Gastrocnemius medialis (tissue), 4 donors: ENCODE data around the gene ZNF620. TPM values are rescaled to one million over a fixed set of nuclear protein-coding genes. Genes with fewer than 3 reads are reported as not detected.

Source experiments
- ATAC-seq, 2 donors: fragments of 150-250 bp; one replicate each; pipeline ENCODE4 v1.9.1; 2016
- DNase-seq, 2 donors: peaks; one replicate each; pipeline ENCODE4 v3.0.0-alpha.2; 2019
- H3K27ac ChIP-seq, 4 donors: fragments of 200-600 bp; sonication (generic); 1 replicate in 1 of 4; 2 replicates in 3 of 4; pipeline ENCODE4 v1.5.1; 2016 to 2018; ENCODE audit warnings: mild to moderate bottlenecking in 2 of 4, moderate library complexity in 1 of 4
- H3K27me3 ChIP-seq, 3 donors: fragments of 200-600 bp; sonication (generic) in 2 of 3; 1 replicate in 1 of 3; 2 replicates in 2 of 3; pipeline versions ENCODE4 v1.5.1 to v1.6.0; 2016 to 2019; ENCODE audit warnings: mild to moderate bottlenecking in 1 of 3, moderate library complexity in 1 of 3
- H3K36me3 ChIP-seq, 2 donors: fragments of 200-600 bp; sonication (generic) in 1 of 2; one replicate each; pipeline ENCODE4 v1.5.1; 2017 to 2018
- H3K4me1 ChIP-seq, 2 donors: fragments of 200-600 bp; sonication (generic) in 1 of 2; one replicate each; pipeline ENCODE4 v1.5.1; 2016 to 2017; ENCODE audit warnings: mild to moderate bottlenecking in 2 of 2
- H3K4me3 ChIP-seq, 4 donors: fragments of 200-600 bp; sonication (generic) in 3 of 4; 1 replicate in 1 of 4; 2 replicates in 3 of 4; pipeline ENCODE4 v1.5.1; 2016 to 2019; ENCODE audit warnings: mild to moderate bottlenecking in 2 of 4
- H3K9me3 ChIP-seq, 3 donors: fragments of 200-600 bp; sonication (generic) in 2 of 3; 1 replicate in 1 of 3; 2 replicates in 2 of 3; pipeline ENCODE4 v1.5.1; 2016 to 2019
- POLR2A ChIP-seq, 2 donors: fragments of 450-650 bp; IDR thresholded peaks; one replicate each; pipeline ENCODE4 v1.6.1; 2017; ENCODE audit warnings: antibody characterized with exemption in 2 of 2, mild to moderate bottlenecking in 2 of 2, moderate library complexity in 2 of 2
- in situ Hi-C, 4 donors: fragments of 200-750 bp; cut with MboI; loops; one replicate each; pipeline versions ENCODE4 v1.15.0 to v1.8.0; 2017; ENCODE audit warnings: low sequenced_read_pairs in 4 of 4
- intact Hi-C: fragments of 100-400 bp; cut with DNase I; formaldehyde crosslinking; loops from one replicate; pipeline ENCODE4 v1.15.1; 2023; ENCODE audit warnings: low total_unique reads
- total RNA-seq, 4 donors: library from RNA; depleted of rRNA; stranded (reverse); fragments of >200 nt; gene quantifications; one replicate each; pipeline versions ENCODE4 v1.1.0 to v1.2.3, GENCODE V29; 2016
- TF ChIP-seq, protein P1 (sequence below), 5 experiments: fragments of 450-650 bp in 3 of 5; fragments of 200-600 bp in 2 of 5; sonication (generic) in 2 of 5; IDR thresholded peaks in 4 of 5; conservative IDR thresholded peaks in 1 of 5; 1 replicate in 4 of 5; 2 replicates in 1 of 5; pipeline ENCODE4 v1.5.1; 2016 to 2019; ENCODE audit warnings: antibody characterized with exemption in 5 of 5, mild to moderate bottlenecking in 3 of 5, moderate library complexity in 3 of 5

The ZNF620 gene
- 1 to 10 TPM in 2 of 4 donors, under 1 TPM in 2; 0.33 to 4.2 (median 1.9) TPM for total RNA-seq

DNA sequence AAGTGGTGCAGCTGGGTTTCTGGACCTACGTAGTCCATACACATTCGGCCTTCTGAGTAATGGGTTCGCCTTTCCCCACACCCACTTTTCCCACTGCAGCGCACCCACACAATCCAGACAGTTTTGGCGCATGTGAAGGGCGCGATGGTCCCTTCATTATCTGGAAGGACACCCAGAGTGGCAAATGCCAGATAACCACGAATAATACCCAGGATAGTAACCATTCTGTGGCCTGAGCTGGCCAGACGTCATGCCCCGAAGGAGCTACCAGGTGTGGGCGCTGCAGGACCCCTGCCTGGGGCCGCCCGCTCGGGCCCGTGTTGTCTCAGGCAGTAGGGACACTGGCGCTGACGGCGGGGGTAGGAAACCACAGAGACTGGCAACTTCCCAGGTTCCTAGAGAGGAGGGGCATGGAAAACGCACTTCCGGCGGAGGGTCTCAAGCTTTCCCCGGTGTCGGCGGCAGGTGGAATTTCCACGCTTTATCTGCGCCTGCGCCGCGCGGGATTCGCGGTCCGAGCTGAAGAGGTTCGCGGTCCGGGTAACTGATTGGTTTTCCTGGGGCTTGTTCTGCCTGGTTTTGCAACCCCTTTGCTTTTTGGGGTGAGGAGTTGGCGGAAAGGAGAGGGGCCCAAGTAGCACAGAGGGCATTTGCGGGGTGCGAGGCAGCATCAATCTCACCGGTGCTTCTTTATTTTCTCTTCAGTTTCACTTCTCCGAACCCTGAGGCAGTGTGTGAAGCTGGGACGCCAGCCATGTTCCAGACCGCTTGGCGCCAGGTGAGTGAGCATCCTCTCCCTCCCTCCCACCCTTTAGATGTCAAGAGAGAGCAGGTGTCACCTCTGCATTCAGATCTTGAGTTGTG is at the start of gene ZNF620:
ZNF620 (plus strand) TSS at position 441 of the 864 bp plus-strand sequence; CDS start at position 755, 314 bp downstream.
- no peaks in the 10 kb centered on the region for H3K27me3 ChIP-seq
- ATAC-seq (peak; percentile 65 to 91), DNase-seq (peak; percentile 41 to 78)
- peaks cover 10 to 13% of the 10 kb centered on the region in 2 donors for H3K4me1 ChIP-seq
- intact Hi-C loops (loop anchor here (1.0 to 2.0 kb wide), 3 partner anchors 18 to 53 kb away; partner anchors contain the start of genes ZNF619 and ZNF621), in situ Hi-C loops (no loop called here)
- H3K4me3 ChIP-seq, result peak within 1 kb of the TSS; percentile 64 to 76 (median 70)
- peak within 1 kb of the TSS; percentile 77 to 86 (median 82) for H3K27ac ChIP-seq
- no peaks in the 10 kb centered on the region for H3K9me3 ChIP-seq
- TF ChIP-seq POLR2A (IDR thresholded peaks at IDR 0.05), result peak; percentile 32 to 48
- TF ChIP-seq, protein P1, sequence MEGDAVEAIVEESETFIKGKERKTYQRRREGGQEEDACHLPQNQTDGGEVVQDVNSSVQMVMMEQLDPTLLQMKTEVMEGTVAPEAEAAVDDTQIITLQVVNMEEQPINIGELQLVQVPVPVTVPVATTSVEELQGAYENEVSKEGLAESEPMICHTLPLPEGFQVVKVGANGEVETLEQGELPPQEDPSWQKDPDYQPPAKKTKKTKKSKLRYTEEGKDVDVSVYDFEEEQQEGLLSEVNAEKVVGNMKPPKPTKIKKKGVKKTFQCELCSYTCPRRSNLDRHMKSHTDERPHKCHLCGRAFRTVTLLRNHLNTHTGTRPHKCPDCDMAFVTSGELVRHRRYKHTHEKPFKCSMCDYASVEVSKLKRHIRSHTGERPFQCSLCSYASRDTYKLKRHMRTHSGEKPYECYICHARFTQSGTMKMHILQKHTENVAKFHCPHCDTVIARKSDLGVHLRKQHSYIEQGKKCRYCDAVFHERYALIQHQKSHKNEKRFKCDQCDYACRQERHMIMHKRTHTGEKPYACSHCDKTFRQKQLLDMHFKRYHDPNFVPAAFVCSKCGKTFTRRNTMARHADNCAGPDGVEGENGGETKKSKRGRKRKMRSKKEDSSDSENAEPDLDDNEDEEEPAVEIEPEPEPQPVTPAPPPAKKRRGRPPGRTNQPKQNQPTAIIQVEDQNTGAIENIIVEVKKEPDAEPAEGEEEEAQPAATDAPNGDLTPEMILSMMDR (IDR thresholded peaks at IDR 0.05 in 4 of 5, conservative IDR thresholded peaks at IDR 0.05 in 1 of 5), result peak in 2 of 5 experiments; percentile 21 to 45
- no peaks in the 10 kb centered on the region for H3K36me3 ChIP-seq

DNA sequence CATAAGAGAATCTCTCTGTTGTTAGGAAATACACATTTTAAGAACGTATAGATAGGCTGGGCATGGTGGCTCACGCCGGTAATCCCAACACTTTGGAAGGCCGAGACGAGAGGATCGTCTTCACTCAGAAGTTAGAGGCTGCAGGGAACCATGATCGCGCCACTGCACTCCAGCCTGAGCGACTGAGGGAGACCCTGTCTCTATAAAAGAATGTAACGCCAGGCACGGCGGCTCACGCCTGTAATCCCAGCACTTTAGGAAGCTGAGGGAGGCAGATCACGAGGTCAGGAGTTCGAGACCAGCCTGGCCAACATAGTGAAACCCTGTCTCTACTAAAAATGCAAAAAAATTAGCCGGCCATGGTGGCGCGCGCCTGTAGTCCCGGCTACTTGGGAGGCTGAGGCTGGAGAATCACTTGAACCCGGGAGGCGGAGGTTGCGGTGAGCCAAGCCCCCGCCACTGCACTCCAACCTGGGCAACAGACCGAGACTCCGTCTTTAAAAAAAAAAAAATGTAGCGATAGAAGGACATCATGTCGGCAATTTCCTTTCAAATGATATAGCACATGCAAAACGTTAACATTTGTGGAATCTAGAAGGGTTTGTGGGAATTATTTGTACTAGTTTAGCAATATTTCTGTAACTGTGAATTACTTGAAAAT is 49.4 kb upstream of the ZNF620 start:
- in situ Hi-C loops, result loop anchor here in 2 of 4 donors (10.0 to 25.0 kb wide), 4 partner anchors 68 to 1269 kb away; partner anchors contain the start of genes SLC25A38 (in 1 of the 2), XIRP1 (in 1 of the 2) and ZNF621 (in 1 of the 2)
- Histone ChIP-seq H3K9me3 (no peaks in the 10 kb centered on the region), H3K27me3 (no peaks in the 10 kb centered on the region), H3K27ac (peak overlapping the region; percentile 87 to 93 (median 90)), H3K4me3 (peak overlapping the region; percentile 75 to 85 (median 82)), H3K36me3 (peaks cover 0 to 39% of the 10 kb centered on the region in 2 donors), H3K4me1 (peaks cover 36% of the 10 kb centered on the region in 2 donors)
- TF ChIP-seq, protein P1 (IDR thresholded peaks at IDR 0.05 in 4 of 5, conservative IDR thresholded peaks at IDR 0.05 in 1 of 5), result no peak
- no peak for TF ChIP-seq POLR2A (IDR thresholded peaks at IDR 0.05)
- ATAC-seq, result no peak
- intact Hi-C loops, result loop anchor here (5.0 to 10.0 kb wide), 3 partner anchors 738 to 1638 kb away; partner anchors contain the start of genes CTNNB1, RPSA and TRAK1
- DNase-seq, result no peak

DNA sequence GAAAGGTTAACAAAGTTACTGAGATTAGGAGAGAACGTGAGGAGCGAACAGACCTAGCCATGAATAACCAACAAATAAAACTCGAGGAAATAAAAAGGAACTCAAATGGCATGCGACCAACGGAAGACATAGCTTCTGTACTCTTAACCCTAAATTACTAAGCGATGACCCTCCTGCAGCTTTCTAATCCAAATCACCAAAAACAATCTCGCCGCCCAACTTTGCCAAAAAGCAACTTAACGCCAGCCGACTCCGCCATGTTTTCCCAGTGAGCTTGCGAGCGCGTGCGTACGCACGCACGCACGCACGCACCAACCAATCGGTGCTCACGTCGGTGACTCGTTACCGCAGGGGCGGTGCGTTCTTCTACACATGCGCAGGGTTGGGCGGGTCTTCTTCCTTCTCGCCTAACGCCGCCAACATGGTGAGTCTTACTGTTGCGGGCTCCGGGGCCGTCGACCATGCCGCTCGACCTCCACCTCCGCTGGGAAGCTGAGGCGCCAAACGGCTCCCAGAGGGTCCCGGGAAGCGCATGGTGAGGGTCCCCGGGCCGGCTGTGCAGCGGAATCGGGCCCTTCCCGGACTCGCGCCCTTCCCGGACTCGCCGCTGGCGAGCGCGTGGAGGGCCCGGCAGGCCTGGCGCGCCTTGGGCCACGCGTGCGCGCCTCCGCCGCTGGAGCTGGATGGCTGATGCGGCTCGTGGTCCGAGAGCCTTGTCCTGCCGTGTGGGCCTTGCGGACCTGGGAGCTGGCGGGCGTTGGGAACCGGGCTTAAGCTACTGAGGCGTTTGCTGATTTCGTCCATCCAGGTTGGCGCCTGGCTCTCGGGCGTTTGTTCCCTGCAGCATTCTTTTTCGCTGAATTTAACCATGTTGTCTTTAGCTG is 48.7 kb upstream of the ZNF620 start, which contains the start of gene RPL14:
RPL14 (plus strand) TSS at position 400 of the 884 bp plus-strand sequence; CDS start at position 533, 133 bp downstream.
- no peaks in the 10 kb centered on the region for H3K27me3 ChIP-seq
- in situ Hi-C loops, result loop anchor here in 2 of 4 donors (10.0 to 25.0 kb wide), 4 partner anchors 68 to 1270 kb away; partner anchors contain the start of genes SLC25A38 (in 1 of the 2), XIRP1 (in 1 of the 2) and ZNF621 (in 1 of the 2)
- intact Hi-C loops, result loop anchor here (1.0 to 10.0 kb wide), 5 partner anchors 67 to 1638 kb away; partner anchors contain the start of genes CTNNB1, EIF1B, RPSA and TRAK1
- peaks cover 29 to 33% of the 10 kb centered on the region in 2 donors for H3K4me1 ChIP-seq
- peaks cover 0 to 44% of the 10 kb centered on the region in 2 donors for H3K36me3 ChIP-seq
- DNase-seq, result peak; percentile 97 to 98
- peak; percentile 86 to 87 for ATAC-seq
- TF ChIP-seq, protein P1 (IDR thresholded peaks at IDR 0.05 in 4 of 5, conservative IDR thresholded peaks at IDR 0.05 in 1 of 5), result no peak
- TF ChIP-seq POLR2A (IDR thresholded peaks at IDR 0.05), result peak; percentile 91 to 92
- peak within 1 kb of the TSS; percentile 75 to 85 (median 82) for H3K4me3 ChIP-seq
- no peaks in the 10 kb centered on the region for H3K9me3 ChIP-seq
- peak within 1 kb of the TSS; percentile 87 to 93 (median 90) for H3K27ac ChIP-seq
